Raji (cell line): ENCODE measurements around the gene PLEKHM1.

Source experiments
- POLR2A ChIP-seq: IDR thresholded peaks from 2 replicates; pipeline ENCODE4 v1.6.1; 2011; ENCODE audit warnings: low read depth, low read length, control low read depth; ENCODE audit not compliant: insufficient read depth

Gene PLEKHM1

DNA sequence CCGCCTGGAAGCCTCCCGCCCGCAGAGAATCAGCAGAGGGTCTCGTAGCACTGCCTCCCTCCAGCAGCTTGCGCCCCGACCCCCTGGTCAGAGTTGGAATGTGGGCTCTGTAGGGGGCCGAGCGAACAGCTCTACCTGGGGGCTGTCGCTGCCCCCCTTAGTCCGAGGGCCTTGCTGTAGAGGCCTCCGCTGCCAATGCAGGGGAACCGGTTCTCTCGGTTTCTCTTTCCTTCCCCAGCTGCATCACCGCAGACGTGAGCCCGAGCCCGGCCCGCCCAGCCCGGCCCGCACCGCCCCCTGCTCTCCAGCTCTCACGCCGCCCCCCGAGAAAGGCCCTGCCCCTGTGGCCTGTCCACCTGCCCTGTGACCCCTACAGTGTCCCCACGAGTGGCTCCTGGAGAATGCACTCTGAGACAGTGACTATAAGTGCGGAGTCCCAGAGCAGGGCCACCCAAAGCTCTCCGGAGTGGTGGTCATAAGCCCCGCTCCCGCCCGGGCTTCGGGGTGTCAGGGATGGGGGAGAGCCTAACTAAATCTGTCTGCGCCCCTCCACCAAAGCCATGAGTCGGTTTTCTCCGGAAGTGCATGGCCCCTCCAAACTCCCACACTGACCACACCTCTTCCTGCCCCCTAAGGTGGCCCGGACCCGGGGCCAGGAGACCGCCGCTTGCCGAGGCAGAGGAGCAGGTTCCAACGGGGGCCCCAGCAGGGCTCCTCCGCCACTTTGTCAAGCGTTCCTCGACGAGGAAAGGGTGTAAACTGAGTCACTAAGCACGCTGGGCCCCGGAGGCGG, 59.6 kb downstream of the PLEKHM1 start:
- no peak for TF ChIP-seq POLR2A

- TF ChIP-seq POLR2A: no peak
Measured at GRCh38 chr17:45430006-45430737, 60.3 kb downstream of the PLEKHM1 start.

GRCh38 chr17:45429339-45430005, 61.0 kb downstream of the PLEKHM1 start:
- TF ChIP-seq POLR2A: no peak

GRCh38 chr17:45428931-45429338, 61.6 kb downstream of the PLEKHM1 start:
- TF ChIP-seq POLR2A: no peak

DNA sequence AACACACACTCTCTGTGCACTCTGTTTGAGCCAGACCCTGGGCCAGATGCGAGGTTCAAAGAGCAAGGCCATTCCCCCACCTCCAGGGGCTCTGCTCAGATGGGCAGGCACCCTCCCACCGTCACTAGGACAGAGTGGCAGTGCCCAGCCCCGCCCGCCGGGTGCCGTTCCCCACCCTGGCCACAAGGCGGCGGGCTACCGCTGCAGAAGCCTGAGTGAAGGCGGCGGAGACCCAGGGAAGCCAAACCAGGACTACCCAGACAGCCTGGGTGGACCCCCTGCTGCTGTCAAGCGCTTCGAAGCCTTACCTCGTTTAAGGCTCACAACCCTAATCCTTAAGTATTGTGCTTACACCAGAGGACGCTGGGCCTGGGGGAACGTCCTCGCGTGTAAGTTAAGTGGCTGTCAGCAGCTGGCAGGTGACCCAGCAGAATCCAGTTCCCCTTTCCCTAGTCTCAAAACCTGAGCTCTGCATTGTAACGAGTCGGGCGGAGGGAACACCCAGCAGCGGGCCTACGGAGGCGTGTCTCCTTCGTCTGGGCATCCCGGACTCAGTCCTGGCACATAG, 62.4 kb downstream of the PLEKHM1 start:
- no peak for TF ChIP-seq POLR2A

GRCh38 chr17:45427181-45427835, 63.2 kb downstream of the PLEKHM1 start:
- no peak for TF ChIP-seq POLR2A

DNA sequence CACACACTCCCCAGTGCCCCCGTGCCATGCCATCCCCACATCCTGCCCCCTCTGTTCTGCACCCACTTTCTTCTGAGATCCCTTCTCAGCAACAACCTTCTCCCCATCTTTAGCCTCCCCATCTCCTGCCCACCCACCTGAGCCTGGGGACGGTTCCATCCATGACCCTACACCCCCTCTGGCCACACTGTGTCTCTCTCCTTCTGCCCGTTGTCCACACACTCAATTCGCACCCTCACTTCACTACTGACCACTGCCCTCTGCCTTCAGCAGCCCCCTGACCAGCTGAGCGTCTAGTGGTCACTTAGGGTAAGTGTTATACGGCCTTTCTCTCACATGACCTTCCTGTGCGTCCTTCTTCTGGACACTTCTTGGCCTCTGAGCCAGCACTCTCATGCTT, 64.0 kb downstream of the PLEKHM1 start:
- no peak for TF ChIP-seq POLR2A

- no peak for TF ChIP-seq POLR2A
Measured at GRCh38 chr17:45425984-45426413, 64.5 kb downstream of the PLEKHM1 start.

DNA sequence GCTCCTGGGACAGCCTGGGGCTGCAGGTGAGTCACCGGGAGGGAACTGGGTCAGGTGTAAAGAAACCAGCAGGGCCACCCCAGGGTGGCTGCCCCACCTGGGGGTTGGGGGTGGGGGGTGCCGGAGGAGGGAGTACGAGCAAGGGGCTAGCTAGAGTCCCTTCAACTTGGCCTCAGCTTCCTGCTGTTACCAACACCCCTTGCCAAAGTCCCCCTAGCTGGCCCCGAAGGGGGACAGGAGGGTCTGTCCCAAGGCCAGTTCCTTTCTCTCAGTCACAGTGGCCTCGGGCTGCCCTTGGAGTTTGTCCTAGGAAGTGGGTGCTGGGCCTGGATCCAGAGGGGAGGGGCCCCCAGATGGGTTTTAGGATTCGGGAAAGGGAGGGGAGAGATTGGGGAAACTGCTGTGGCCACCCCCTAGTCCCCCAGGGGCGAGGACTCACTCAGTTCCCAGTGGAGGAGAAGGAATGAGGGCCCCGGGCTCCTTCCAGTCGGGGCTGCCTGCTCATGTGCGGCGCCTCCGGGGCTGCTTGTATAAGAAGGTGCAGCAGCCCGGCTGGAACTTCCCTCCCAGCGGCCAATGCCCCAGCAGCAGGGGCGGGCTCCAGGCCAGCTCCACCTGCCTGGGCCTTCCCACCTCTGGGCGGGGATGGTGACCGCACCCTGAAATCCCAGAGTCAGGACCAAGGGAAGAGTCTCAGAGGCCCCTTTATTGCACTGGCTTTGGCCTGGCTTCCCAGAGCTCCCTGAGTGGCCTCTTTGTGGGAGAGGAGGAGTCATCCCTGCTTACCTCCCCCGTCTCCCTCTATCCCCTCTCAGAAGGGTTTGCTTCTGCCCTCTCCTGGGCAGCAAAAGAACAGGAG, 65.2 kb downstream of the PLEKHM1 start:
- no peak for TF ChIP-seq POLR2A

DNA sequence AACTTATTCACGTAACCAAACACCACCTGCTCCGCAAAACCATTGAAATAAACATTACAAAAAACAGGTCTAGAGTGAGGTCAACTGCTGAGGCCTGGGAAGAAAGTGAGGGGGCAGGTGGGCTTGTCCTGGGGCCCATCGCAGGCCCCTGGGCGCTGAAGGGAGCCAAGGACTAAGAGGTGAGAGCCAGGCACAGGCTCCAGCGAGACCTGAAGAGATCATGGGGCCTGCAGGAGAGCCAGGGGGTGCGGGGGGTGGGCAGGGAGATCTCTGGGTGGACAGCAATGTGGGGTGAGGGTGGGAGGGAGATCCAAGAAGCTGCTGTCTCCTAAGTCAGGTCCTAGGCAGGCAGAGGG, 65.8 kb downstream of the PLEKHM1 start:
- no peak for TF ChIP-seq POLR2A

DNA sequence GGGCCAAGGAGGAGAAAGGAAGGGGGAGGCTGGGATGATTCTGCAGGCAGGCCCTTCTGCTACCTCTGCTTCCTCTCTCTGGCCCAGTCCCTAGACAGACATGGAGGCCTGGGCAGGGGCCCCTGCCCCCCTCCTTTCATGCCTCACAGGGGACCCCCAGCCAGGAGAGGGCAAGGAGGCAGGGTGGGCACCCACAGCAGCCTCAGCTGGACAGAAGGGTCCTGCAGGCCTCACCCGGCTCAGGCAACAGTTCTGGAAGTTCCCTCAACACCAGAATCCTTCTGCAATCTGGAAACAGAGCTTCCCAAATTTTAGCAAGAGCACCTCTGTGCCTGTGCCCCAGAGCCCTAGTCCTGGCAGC, 66.6 kb downstream of the PLEKHM1 start:
- TF ChIP-seq POLR2A: no peak

- TF ChIP-seq POLR2A: no peak
Measured at GRCh38 chr17:45423304-45423974, 67.1 kb downstream of the PLEKHM1 start.

GRCh38 chr17:45414990-45415881, 75.3 kb downstream of the PLEKHM1 start:
- TF ChIP-seq POLR2A: no peak
